ENCODE measurements around the gene KRTAP16-1. TPM values are rescaled to one million over a fixed set of nuclear protein-coding genes. Genes with fewer than 3 reads are reported as not detected.
A peak's percentile ranks its signal among the peaks of the same experiment; 100 is the strongest.
"Not testable (repeated sequence)": the region's sequence is repeated elsewhere in the genome, so short reads cannot be mapped to it uniquely, and the experiment has no call there.

The KRTAP16-1 gene
- total RNA-seq = not detected
- not detected for polyA plus RNA-seq
- long read RNA-seq, donor 1 = 0 reads
- long read RNA-seq, donor 2 = 0 reads

GRCh38 chr17:41308918-41309359 lies at the start of gene KRTAP16-1:
Gene KRTAP16-1, minus strand, starts transcription at chr17:41309309. Its CDS starts 56 bp downstream, at chr17:41309253.
- DNase-seq = no peak

GRCh38 chr17:41354536-41354935 lies 45.4 kb upstream of the KRTAP16-1 start:
- H3K4me3 ChIP-seq = no peak overlapping the region
- H3K4me1 ChIP-seq = no peaks in the 10 kb centered on the region
- H3K9me3 ChIP-seq = no peaks in the 10 kb centered on the region
- DNase-seq = no peak
- WGBS, 3 donors = 88 to 93% (median 91%) methylated on average over 4 of the region's 4 CpGs
- peaks cover 0 to 5% (median 3%) of the 10 kb centered on the region in 3 donors for H3K27me3 ChIP-seq (ENCODE audit: insufficient read depth in 3 of 3, low read length in 2 of 3)
- no peak overlapping the region for H3K27ac ChIP-seq
- no peak for TF ChIP-seq CTCF (IDR thresholded peaks at IDR 0.05)
- no peaks in the 10 kb centered on the region for H3K36me3 ChIP-seq (ENCODE audit: insufficient read depth in 1 of 2, low read depth in 1 of 2)
- intact Hi-C loops (cut with DNase I) = no loop called here
- no peak for ATAC-seq

More at GRCh38 chr17:41308918-41309359, at the start of gene KRTAP16-1:
- no peak for TF ChIP-seq CTCF (IDR thresholded peaks at IDR 0.05)
- Histone ChIP-seq H3K4me3 (no peak within 1 kb of the TSS), H3K9me3 (no peaks in the 10 kb centered on the region), H3K27ac (no peak within 1 kb of the TSS), H3K36me3 (ENCODE audit: insufficient read depth in 1 of 2, low read depth in 1 of 2) (no peaks in the 10 kb centered on the region), H3K4me1 (no peaks in the 10 kb centered on the region), H3K27me3 (ENCODE audit: insufficient read depth in 3 of 3, low read length in 2 of 3) (peaks cover under 1 to 61% (median 8%) of the 10 kb centered on the region in 3 donors)
- intact Hi-C loops (cut with DNase I) = no loop called here
- 23 to 26% (median 25%) methylated on average over 7 of the region's 7 CpGs for WGBS, 3 donors
- peak; percentile 13 to 50 (median 32) for ATAC-seq

GRCh38 chr17:41352597-41353366 lies 43.7 kb upstream of the KRTAP16-1 start:
- H3K4me1 ChIP-seq = no peaks in the 10 kb centered on the region
- H3K9me3 ChIP-seq = no peaks in the 10 kb centered on the region
- H3K36me3 ChIP-seq (ENCODE audit: insufficient read depth in 1 of 2, low read depth in 1 of 2) = no peaks in the 10 kb centered on the region
- no peak overlapping the region for H3K4me3 ChIP-seq
- no peak overlapping the region for H3K27ac ChIP-seq
- 76 to 80% (median 78%) methylated on average over 7 of the region's 7 CpGs for WGBS, 3 donors
- TF ChIP-seq CTCF (IDR thresholded peaks at IDR 0.05) = no peak
- intact Hi-C loops (cut with DNase I) = no loop called here
- DNase-seq (no peak), ATAC-seq (no peak)
- H3K27me3 ChIP-seq (ENCODE audit: insufficient read depth in 3 of 3, low read length in 2 of 3) = peaks cover 0 to 5% (median 3%) of the 10 kb centered on the region in 3 donors

- Histone ChIP-seq H3K4me1 (no peaks in the 10 kb centered on the region), H3K36me3 (ENCODE audit: insufficient read depth in 1 of 2, low read depth in 1 of 2) (no peaks in the 10 kb centered on the region), H3K9me3 (no peaks in the 10 kb centered on the region), H3K27ac (no peak overlapping the region), H3K4me3 (no peak overlapping the region), H3K27me3 (ENCODE audit: insufficient read depth in 3 of 3, low read length in 2 of 3) (peaks cover 0 to 5% (median 3%) of the 10 kb centered on the region in 3 donors)
- DNase-seq (no peak), ATAC-seq (no peak)
- intact Hi-C loops (cut with DNase I) = no loop called here
- 73 to 81% (median 76%) methylated on average over 2 of the region's 2 CpGs for WGBS, 3 donors
- TF ChIP-seq CTCF (IDR thresholded peaks at IDR 0.05) = no peak
Measured at GRCh38 chr17:41351177-41351576, 42.1 kb upstream of the KRTAP16-1 start.

GRCh38 chr17:41350381-41350878 lies 41.3 kb upstream of the KRTAP16-1 start, which contains the start of gene KRT33A:
Gene KRT33A, minus strand, starts transcription at chr17:41350828. Its CDS starts 61 bp downstream, at chr17:41350767.
- H3K36me3 ChIP-seq (ENCODE audit: insufficient read depth in 1 of 2, low read depth in 1 of 2); intact Hi-C loops (cut with DNase I); H3K9me3 ChIP-seq; ATAC-seq; H3K27ac ChIP-seq; DNase-seq; H3K4me3 ChIP-seq; H3K4me1 ChIP-seq; H3K27me3 ChIP-seq (ENCODE audit: insufficient read depth in 3 of 3, low read length in 2 of 3): not testable (repeated sequence)
- WGBS, 3 donors = 85 to 91% (median 88%) methylated on average over 16 of the region's 16 CpGs

Data from psoas muscle (tissue), 8 donors.